GM23338 (cell line): Measurements from ENCODE around the gene LRMDA. TPM values are rescaled to one million over a fixed set of nuclear protein-coding genes. Genes with fewer than 3 reads are reported as not detected.

Experiments used
- ATAC-seq: fragments of 200-7000 bp; cut with Tn5 transposase; 3 replicates; pipeline ENCODE4 v1.9.1; 2020
- DNase-seq: peaks from one replicate; pipeline ENCODE4 v3.0.0-alpha.2; 2015; ENCODE audit warnings: low spot score
- H2AFZ ChIP-seq: fragments of 200-600 bp; sonication (generic); 2 replicates; pipeline ENCODE4 v1.8.0; 2016; ENCODE audit warnings: antibody characterized with exemption, mild to moderate bottlenecking, moderate library complexity
- H3F3A ChIP-seq: fragments of 200-600 bp; sonication (generic); replicated peaks from 2 replicates; pipeline ENCODE4 v1.8.0; 2017; ENCODE audit warnings: antibody characterized with exemption, mixed run types, low read depth
- H3K27ac ChIP-seq: fragments of 200-600 bp; sonication (generic); 2 replicates; pipeline ENCODE4 v1.6.1; 2016; ENCODE audit warnings: low read depth
- H3K27me3 ChIP-seq: fragments of 200-600 bp; sonication (generic); 2 replicates; pipeline ENCODE4 v1.8.0; 2016; ENCODE audit warnings: mild to moderate bottlenecking, mixed run types, moderate library complexity; ENCODE audit not compliant: insufficient read depth
- H3K36me3 ChIP-seq: fragments of 200-600 bp; sonication (generic); 2 replicates; pipeline ENCODE4 v1.8.0; 2016; ENCODE audit warnings: mild to moderate bottlenecking; ENCODE audit not compliant: insufficient read depth
- H3K4me1 ChIP-seq: fragments of 200-600 bp; sonication (generic); 2 replicates; pipeline ENCODE4 v1.8.0; 2016; ENCODE audit warnings: mild to moderate bottlenecking, moderate library complexity; ENCODE audit not compliant: insufficient read depth
- H3K4me2 ChIP-seq: fragments of 200-600 bp; sonication (generic); 2 replicates; pipeline ENCODE4 v1.7.1; 2017; ENCODE audit warnings: mixed run types
- H3K4me3 ChIP-seq: fragments of 200-600 bp; sonication (generic); 2 replicates; pipeline ENCODE4 v1.6.1; 2016; ENCODE audit warnings: mixed run types
- H3K79me2 ChIP-seq: fragments of 200-600 bp; sonication (generic); replicated peaks from 2 replicates; pipeline ENCODE4 v1.8.0; 2017; ENCODE audit warnings: mild to moderate bottlenecking; ENCODE audit not compliant: insufficient read depth
- H3K9me2 ChIP-seq: fragments of 200-600 bp; sonication (generic); 2 replicates; pipeline ENCODE4 v1.8.0; 2017; ENCODE audit not compliant: insufficient read depth
- H4K20me1 ChIP-seq: fragments of 200-600 bp; sonication (generic); replicated peaks from 2 replicates; pipeline ENCODE4 v1.8.0; 2017; ENCODE audit warnings: mild to moderate bottlenecking; ENCODE audit not compliant: insufficient read depth
- H3K27ac Mint-ChIP-seq: 2 replicates; pipeline ENCODE4 v1.8.0; 2020; ENCODE audit warnings: inconsistent platforms, mild to moderate bottlenecking, moderate library complexity, mixed read lengths
- H3K27me3 Mint-ChIP-seq: 3 replicates; pipeline ENCODE4 v1.8.0; 2022; ENCODE audit warnings: low read depth, mild to moderate bottlenecking, moderate library complexity, mixed read lengths, inconsistent platforms; ENCODE audit not compliant: insufficient read depth, poor library complexity
- H3K36me3 Mint-ChIP-seq: 3 replicates; pipeline ENCODE4 v1.8.0; 2021; ENCODE audit warnings: low read depth, mild to moderate bottlenecking, inconsistent platforms, moderate library complexity, mixed read lengths
- H3K4me1 Mint-ChIP-seq: 3 replicates; pipeline ENCODE4 v1.8.0; 2020; ENCODE audit warnings: mild to moderate bottlenecking, inconsistent platforms, mixed read lengths
- H3K4me3 Mint-ChIP-seq: 3 replicates; pipeline ENCODE4 v1.8.0; 2021; ENCODE audit warnings: moderate library complexity, mild to moderate bottlenecking, inconsistent platforms, mixed read lengths
- H3K9me3 Mint-ChIP-seq: 3 replicates; pipeline ENCODE4 v1.8.0; 2020; ENCODE audit warnings: moderate library complexity, mild to moderate bottlenecking, inconsistent platforms, mixed read lengths
- EZH2 ChIP-seq: fragments of 200-600 bp; sonication (generic); IDR thresholded peaks from one replicate; pipeline ENCODE4 v1.8.0; 2017; ENCODE audit warnings: antibody characterized with exemption, mild to moderate bottlenecking, low read depth; ENCODE audit not compliant: unreplicated experiment
- EZH2phosphoT487 ChIP-seq: fragments of 200-600 bp; sonication (generic); IDR thresholded peaks from one replicate; pipeline ENCODE4 v1.8.1; 2018; ENCODE audit warnings: antibody characterized with exemption; ENCODE audit not compliant: unreplicated experiment
- POLR2AphosphoS5 ChIP-seq: IDR thresholded peaks from 2 replicates; pipeline ENCODE4 v1.6.1; 2016; ENCODE audit warnings: antibody characterized with exemption, low read depth
- ZNF114 ChIP-seq: fragments of 250-450 bp; sonication (Bioruptor Pico); IDR thresholded peaks from 2 replicates; pipeline ENCODE4 v1.5.0; 2020; ENCODE audit warnings: mild to moderate bottlenecking, moderate library complexity
- polyA plus RNA-seq: library from polyadenylated mRNA; unstranded; fragments of >200 nt; fragmentation: Nextera tagmentation; extraction: Ambion mirVana; gene quantifications from 2 replicates; pipeline ENCODE4 v1.2.1, GENCODE V29; 2016
- total RNA-seq: library from RNA; depleted of rRNA; stranded (reverse); fragments of >200 nt; shearing (Covaris generic); gene quantifications from 2 replicates; pipeline ENCODE4 v1.2.3, GENCODE V29; 2014
- TF ChIP-seq, protein P1 (sequence below): fragments of 250-450 bp; sonication (Bioruptor Pico); IDR thresholded peaks from 2 replicates; pipeline ENCODE4 v1.5.0; 2020; ENCODE audit warnings: mild to moderate bottlenecking, moderate library complexity
- TF ChIP-seq, protein P2 (sequence below), 2 experiments: fragments of 200-600 bp in 1 of 2; sonication (generic) in 1 of 2; conservative IDR thresholded peaks; 2 replicates each; pipeline versions ENCODE4 v1.5.1 to v1.6.1; 2016 to 2017; ENCODE audit warnings: antibody characterized with exemption in 2 of 2, low read depth in 2 of 2, mild to moderate bottlenecking in 2 of 2, moderate library complexity in 1 of 2

The LRMDA gene
- total and polyA plus RNA-seq, 2 experiments from 2014 or later: 0.90 to 1.8 TPM

DNA sequence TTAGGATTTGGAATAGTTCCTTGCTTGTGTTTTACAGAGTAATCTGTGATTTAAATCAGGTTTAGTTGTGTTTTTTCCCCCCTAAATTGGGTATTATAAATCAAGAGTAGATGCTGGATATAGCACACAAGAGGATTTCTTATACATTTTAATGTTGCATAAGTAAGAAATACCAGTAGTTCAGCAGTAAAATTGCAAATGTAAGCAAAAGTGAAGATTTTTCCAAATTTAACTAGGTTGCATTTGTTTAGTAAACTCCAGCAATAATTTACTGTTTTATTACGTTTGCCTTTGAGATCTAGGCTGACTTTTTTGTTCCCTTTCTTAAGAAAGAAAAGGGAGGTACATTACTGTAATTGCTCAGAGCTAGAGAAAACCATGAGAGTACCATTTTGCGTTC lies 207.3 kb downstream of the LRMDA start:
- Histone ChIP-seq H3K27me3 (no peaks in the 10 kb centered on the region), H3K79me2 (no peaks in the 10 kb centered on the region), H3K9me2 (no peaks in the 10 kb centered on the region), H2AFZ (no peak overlapping the region), H4K20me1 (no peaks in the 10 kb centered on the region), H3K4me3 (no peak overlapping the region), H3K27ac (no peak overlapping the region), H3K36me3 (no peaks in the 10 kb centered on the region), H3F3A (no peaks in the 10 kb centered on the region), H3K4me1 (no peaks in the 10 kb centered on the region), H3K4me2 (no peak overlapping the region)
- Mint-ChIP-seq H3K27ac (no peak overlapping the region), H3K9me3 (no peaks in the 10 kb centered on the region), H3K36me3 (no peaks in the 10 kb centered on the region), H3K4me3 (no peak overlapping the region), H3K27me3 (no peaks in the 10 kb centered on the region), H3K4me1 (no peaks in the 10 kb centered on the region)
- TF ChIP-seq, protein P1, sequence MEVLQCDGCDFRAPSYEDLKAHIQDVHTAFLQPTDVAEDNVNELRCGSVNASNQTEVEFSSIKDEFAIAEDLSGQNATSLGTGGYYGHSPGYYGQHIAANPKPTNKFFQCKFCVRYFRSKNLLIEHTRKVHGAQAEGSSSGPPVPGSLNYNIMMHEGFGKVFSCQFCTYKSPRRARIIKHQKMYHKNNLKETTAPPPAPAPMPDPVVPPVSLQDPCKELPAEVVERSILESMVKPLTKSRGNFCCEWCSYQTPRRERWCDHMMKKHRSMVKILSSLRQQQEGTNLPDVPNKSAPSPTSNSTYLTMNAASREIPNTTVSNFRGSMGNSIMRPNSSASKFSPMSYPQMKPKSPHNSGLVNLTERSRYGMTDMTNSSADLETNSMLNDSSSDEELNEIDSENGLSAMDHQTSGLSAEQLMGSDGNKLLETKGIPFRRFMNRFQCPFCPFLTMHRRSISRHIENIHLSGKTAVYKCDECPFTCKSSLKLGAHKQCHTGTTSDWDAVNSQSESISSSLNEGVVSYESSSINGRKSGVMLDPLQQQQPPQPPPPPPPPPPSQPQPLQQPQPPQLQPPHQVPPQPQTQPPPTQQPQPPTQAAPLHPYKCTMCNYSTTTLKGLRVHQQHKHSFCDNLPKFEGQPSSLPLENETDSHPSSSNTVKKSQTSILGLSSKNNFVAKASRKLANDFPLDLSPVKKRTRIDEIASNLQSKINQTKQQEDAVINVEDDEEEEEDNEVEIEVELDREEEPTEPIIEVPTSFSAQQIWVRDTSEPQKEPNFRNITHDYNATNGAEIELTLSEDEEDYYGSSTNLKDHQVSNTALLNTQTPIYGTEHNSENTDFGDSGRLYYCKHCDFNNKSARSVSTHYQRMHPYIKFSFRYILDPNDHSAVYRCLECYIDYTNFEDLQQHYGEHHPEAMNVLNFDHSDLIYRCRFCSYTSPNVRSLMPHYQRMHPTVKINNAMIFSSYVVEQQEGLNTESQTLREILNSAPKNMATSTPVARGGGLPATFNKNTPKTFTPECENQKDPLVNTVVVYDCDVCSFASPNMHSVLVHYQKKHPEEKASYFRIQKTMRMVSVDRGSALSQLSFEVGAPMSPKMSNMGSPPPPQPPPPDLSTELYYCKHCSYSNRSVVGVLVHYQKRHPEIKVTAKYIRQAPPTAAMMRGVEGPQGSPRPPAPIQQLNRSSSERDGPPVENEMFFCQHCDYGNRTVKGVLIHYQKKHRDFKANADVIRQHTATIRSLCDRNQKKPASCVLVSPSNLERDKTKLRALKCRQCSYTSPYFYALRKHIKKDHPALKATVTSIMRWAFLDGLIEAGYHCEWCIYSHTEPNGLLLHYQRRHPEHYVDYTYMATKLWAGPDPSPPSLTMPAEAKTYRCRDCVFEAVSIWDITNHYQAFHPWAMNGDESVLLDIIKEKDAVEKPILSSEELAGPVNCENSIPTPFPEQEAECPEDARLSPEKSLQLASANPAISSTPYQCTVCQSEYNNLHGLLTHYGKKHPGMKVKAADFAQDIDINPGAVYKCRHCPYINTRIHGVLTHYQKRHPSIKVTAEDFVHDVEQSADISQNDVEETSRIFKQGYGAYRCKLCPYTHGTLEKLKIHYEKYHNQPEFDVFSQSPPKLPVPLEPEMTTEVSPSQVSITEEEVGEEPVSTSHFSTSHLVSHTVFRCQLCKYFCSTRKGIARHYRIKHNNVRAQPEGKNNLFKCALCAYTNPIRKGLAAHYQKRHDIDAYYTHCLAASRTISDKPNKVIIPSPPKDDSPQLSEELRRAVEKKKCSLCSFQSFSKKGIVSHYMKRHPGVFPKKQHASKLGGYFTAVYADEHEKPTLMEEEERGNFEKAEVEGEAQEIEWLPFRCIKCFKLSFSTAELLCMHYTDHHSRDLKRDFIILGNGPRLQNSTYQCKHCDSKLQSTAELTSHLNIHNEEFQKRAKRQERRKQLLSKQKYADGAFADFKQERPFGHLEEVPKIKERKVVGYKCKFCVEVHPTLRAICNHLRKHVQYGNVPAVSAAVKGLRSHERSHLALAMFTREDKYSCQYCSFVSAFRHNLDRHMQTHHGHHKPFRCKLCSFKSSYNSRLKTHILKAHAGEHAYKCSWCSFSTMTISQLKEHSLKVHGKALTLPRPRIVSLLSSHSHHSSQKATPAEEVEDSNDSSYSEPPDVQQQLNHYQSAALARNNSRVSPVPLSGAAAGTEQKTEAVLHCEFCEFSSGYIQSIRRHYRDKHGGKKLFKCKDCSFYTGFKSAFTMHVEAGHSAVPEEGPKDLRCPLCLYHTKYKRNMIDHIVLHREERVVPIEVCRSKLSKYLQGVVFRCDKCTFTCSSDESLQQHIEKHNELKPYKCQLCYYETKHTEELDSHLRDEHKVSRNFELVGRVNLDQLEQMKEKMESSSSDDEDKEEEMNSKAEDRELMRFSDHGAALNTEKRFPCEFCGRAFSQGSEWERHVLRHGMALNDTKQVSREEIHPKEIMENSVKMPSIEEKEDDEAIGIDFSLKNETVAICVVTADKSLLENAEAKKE: no peak
- TF ChIP-seq ZNF114 (no peak), POLR2AphosphoS5 (no peak), EZH2 (no peak), EZH2phosphoT487 (no peak)
- TF ChIP-seq, protein P2, sequence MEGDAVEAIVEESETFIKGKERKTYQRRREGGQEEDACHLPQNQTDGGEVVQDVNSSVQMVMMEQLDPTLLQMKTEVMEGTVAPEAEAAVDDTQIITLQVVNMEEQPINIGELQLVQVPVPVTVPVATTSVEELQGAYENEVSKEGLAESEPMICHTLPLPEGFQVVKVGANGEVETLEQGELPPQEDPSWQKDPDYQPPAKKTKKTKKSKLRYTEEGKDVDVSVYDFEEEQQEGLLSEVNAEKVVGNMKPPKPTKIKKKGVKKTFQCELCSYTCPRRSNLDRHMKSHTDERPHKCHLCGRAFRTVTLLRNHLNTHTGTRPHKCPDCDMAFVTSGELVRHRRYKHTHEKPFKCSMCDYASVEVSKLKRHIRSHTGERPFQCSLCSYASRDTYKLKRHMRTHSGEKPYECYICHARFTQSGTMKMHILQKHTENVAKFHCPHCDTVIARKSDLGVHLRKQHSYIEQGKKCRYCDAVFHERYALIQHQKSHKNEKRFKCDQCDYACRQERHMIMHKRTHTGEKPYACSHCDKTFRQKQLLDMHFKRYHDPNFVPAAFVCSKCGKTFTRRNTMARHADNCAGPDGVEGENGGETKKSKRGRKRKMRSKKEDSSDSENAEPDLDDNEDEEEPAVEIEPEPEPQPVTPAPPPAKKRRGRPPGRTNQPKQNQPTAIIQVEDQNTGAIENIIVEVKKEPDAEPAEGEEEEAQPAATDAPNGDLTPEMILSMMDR (conservative IDR thresholded peaks at IDR 0.05; ENCODE audit: low read depth in 2 of 2): no peak
- ATAC-seq: no peak
- DNase-seq: no peak
